Upper lobe of left lung (tissue), 4 donors: Measurements from ENCODE around the gene C17orf100.
A peak's percentile ranks its signal among the peaks of the same experiment; 100 is the strongest.

Experiments
- EP300 ChIP-seq, 4 donors: sonication (generic); formaldehyde crosslinking; IDR thresholded peaks; one replicate each; pipeline ENCODE4 v1.5.1; 2017; ENCODE audit warnings: antibody characterized with exemption in 4 of 4, control low read depth in 2 of 4
- POLR2A ChIP-seq, 4 donors: fragments of 450-650 bp; IDR thresholded peaks; one replicate each; pipeline ENCODE4 v1.5.1; 2016 to 2017; ENCODE audit warnings: antibody characterized with exemption in 4 of 4, mild to moderate bottlenecking in 2 of 4
- TF ChIP-seq, protein P1 (sequence below), 6 experiments: fragments of 450-650 bp in 4 of 6; fragments of 200-600 bp in 2 of 6; sonication (generic) in 2 of 6; IDR thresholded peaks; one replicate each; pipeline ENCODE4 v1.5.1; 2016 to 2019; ENCODE audit warnings: antibody characterized with exemption in 6 of 6

DNA sequence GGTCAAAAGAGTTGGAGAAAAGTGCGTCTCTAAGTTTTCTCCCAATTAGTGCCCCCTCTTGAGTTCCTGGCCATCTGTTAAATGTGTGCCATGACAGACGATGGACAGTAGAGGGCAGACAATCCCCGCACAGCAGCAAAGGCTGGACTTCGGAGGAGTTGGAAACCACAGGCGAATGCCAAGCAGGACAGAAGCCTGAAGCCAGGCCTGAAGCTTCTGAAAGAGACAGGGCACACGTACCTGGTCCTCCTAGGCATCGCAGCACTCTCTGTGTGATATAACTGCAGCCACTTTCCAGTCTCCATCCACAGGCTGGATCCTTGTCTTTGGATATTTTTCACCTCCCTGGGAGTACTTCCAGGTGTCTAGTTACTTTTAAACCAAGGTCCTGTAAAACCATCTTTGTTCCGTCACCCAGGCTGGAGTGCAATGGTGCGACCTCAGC lies 14.5 kb downstream of the C17orf100 start:
- TF ChIP-seq, protein P1, sequence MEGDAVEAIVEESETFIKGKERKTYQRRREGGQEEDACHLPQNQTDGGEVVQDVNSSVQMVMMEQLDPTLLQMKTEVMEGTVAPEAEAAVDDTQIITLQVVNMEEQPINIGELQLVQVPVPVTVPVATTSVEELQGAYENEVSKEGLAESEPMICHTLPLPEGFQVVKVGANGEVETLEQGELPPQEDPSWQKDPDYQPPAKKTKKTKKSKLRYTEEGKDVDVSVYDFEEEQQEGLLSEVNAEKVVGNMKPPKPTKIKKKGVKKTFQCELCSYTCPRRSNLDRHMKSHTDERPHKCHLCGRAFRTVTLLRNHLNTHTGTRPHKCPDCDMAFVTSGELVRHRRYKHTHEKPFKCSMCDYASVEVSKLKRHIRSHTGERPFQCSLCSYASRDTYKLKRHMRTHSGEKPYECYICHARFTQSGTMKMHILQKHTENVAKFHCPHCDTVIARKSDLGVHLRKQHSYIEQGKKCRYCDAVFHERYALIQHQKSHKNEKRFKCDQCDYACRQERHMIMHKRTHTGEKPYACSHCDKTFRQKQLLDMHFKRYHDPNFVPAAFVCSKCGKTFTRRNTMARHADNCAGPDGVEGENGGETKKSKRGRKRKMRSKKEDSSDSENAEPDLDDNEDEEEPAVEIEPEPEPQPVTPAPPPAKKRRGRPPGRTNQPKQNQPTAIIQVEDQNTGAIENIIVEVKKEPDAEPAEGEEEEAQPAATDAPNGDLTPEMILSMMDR (IDR thresholded peaks at IDR 0.05), result peak; percentile 69 to 85 (median 81)
- no peak for TF ChIP-seq POLR2A (IDR thresholded peaks at IDR 0.05)
- TF ChIP-seq EP300 (IDR thresholded peaks at IDR 0.05), result no peak
